ENCODE measurements around the gene NTSR2. TPM values are rescaled to one million over a fixed set of nuclear protein-coding genes. Genes with fewer than 3 reads are reported as not detected.

NTSR2 gene
- total RNA-seq, 1 donor = not detected

DNA sequence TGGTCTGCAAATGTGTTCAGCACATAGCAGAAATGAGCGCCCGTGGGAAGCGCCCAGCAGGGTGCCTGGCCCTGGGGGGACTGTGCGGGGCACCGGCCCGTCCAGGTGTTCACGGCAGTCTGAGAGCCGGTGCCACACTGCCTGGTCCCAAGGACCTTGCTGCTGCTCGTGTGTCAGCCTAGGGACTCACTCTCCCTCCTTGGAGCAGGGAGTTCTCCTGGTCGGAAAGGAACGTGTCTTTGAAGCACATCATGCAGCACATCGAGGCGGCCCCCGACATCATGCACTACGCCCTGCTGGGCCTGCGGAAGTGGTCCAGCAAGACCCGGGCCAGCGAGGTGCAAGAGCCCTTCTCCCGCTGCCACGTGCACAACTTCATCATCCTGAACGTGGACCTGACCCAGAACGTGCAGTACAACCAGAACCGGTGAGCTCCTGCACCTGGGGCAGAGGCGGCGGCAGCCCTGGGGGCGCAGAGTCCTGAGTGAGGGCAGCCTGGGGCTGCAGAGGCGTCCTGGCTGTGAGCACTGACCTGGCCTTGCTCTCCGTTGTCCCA, 36.0 kb downstream of the NTSR2 start:
- TF ChIP-seq, protein P1, sequence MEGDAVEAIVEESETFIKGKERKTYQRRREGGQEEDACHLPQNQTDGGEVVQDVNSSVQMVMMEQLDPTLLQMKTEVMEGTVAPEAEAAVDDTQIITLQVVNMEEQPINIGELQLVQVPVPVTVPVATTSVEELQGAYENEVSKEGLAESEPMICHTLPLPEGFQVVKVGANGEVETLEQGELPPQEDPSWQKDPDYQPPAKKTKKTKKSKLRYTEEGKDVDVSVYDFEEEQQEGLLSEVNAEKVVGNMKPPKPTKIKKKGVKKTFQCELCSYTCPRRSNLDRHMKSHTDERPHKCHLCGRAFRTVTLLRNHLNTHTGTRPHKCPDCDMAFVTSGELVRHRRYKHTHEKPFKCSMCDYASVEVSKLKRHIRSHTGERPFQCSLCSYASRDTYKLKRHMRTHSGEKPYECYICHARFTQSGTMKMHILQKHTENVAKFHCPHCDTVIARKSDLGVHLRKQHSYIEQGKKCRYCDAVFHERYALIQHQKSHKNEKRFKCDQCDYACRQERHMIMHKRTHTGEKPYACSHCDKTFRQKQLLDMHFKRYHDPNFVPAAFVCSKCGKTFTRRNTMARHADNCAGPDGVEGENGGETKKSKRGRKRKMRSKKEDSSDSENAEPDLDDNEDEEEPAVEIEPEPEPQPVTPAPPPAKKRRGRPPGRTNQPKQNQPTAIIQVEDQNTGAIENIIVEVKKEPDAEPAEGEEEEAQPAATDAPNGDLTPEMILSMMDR (IDR thresholded peaks at IDR 0.05; ENCODE audit: insufficient read depth, low read depth, low read length) = no peak
- DNase-seq (ENCODE audit: low read depth) = no peak
- no peak overlapping the region for H3K4me3 ChIP-seq (ENCODE audit: low read depth, low read length)

DNA sequence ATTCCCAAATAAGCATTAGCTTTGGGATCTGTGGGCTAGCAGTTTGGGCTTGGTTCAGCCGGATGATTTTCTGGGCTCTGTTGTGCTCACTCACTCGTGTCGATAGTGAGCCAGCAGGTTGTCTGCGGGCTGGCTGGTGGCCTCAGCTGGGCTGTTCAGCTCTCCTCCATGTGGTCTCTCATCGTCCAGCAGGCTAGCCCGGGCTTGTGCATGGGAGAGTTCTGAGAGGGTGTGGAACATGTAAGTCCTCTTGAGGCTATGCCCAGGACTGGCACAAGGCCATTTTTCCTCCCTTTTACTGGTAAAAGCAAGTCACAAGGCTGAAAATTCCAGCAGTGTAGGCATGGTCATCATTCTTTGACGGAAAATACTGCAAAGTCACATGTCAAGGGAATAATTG, 38.5 kb downstream of the NTSR2 start:
- no peak for DNase-seq (ENCODE audit: low read depth)
- TF ChIP-seq, protein P1 (IDR thresholded peaks at IDR 0.05; ENCODE audit: insufficient read depth, low read depth, low read length) = no peak
- no peak overlapping the region for H3K4me3 ChIP-seq (ENCODE audit: low read depth, low read length)

DNA sequence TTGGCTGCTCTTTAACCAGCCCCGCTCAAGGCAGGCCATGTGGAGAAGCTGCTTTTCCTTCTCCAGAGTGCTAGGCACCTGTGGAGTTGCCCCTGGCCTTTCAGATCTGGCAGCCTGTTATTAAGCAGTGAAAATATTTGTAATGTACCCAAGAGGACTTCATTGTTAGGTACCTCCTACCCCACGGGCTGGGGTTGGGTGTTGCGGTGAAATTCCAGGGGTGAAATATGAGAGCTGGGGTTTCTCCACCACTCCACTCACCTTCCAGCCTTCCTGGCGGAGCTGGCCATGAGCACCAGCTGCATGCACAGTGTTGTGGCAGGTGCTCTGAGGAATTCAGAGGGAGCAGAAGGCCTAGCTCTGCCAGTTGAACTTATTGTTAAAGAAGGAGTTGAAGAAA, 39.1 kb downstream of the NTSR2 start:
- H3K4me3 ChIP-seq (ENCODE audit: low read depth, low read length) = no peak overlapping the region
- TF ChIP-seq, protein P1 (IDR thresholded peaks at IDR 0.05; ENCODE audit: insufficient read depth, low read depth, low read length) = no peak
- no peak for DNase-seq (ENCODE audit: low read depth)

DNA sequence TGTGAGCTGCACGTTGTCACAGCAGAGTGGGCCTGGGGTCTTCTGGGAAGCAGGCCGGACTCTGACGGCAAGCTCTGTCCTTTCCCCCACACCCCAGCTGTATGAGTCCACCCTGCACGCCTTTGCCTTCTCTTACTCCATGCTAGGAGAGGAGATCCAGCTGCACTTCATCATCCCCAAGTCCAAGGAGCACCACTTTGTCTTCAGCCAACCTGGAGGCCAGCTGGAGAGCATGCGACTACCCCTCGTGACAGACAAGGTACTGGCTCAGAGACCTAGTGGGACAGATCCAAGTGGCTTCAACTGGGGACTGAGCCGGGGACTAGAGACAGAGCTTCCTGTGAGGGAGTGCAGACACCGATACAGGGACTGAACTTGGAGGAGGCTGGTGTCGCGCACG, 40.1 kb downstream of the NTSR2 start:
- DNase-seq (ENCODE audit: low read depth) = no peak
- TF ChIP-seq, protein P1 (IDR thresholded peaks at IDR 0.05; ENCODE audit: insufficient read depth, low read depth, low read length) = no peak
- no peak overlapping the region for H3K4me3 ChIP-seq (ENCODE audit: low read depth, low read length)

DNA sequence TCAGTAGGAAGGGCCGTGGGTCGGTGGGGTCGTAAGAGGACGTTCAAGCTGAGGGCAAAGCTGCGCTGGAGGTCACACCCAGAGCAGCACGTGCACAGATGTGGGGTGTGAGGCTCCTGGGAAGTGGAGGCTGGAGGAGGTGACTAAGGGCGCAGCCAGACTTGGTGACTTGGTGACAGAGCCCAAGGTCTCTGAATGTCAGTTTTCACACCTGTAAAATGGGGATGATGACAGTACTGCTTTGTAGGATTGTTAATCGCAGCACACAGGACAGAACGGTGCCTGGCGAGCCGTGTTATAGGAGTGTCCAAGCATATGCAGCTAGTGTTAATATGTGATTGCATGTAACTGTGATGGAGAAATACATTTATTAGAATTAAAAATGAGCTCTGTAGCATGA, 40.8 kb downstream of the NTSR2 start:
- DNase-seq (ENCODE audit: low read depth) = no peak
- TF ChIP-seq, protein P1 (IDR thresholded peaks at IDR 0.05; ENCODE audit: insufficient read depth, low read depth, low read length) = no peak
- H3K4me3 ChIP-seq (ENCODE audit: low read depth, low read length) = no peak overlapping the region

- no peak overlapping the region for H3K4me3 ChIP-seq (ENCODE audit: low read depth, low read length)
- TF ChIP-seq, protein P1 (IDR thresholded peaks at IDR 0.05; ENCODE audit: insufficient read depth, low read depth, low read length) = no peak
- no peak for DNase-seq (ENCODE audit: low read depth)
Measured at GRCh38 chr2:11628675-11629074, 41.3 kb downstream of the NTSR2 start.

- no peak overlapping the region for H3K4me3 ChIP-seq (ENCODE audit: low read depth, low read length)
- DNase-seq (ENCODE audit: low read depth) = no peak
- TF ChIP-seq, protein P1 (IDR thresholded peaks at IDR 0.05; ENCODE audit: insufficient read depth, low read depth, low read length) = no peak
Measured at GRCh38 chr2:11625671-11626070, 44.3 kb downstream of the NTSR2 start.
